ENCODE results near the gene ZFAND3.

ZFAND3 gene

DNA sequence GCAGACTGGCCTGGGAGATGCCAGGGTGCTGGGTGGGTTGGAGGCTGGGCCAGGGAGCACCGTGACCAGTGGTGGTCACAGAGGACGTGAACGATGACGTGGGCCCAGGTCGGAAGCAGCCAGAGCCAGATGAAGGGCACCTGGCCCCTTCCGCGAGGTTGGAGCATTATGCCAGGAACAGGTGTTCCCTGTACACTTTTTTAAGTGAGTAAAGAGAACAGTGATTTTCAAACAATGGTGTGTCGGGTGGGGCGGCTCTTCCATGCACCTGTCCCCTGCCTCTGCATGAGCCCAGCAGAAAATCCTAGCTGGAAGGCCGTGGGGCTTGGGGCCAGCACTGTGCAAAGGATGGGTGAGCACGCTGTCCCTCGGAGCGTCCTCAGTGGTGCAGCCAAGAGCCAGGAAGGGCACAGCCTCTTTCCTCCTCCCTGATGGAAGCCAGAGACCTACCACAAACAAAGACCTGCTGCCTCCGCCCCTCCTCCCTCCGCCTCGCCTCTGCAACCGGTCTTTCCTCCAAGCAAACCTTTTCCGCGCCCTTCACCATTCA lies 350.5 kb downstream of the ZFAND3 start:
- DNase-seq (ENCODE audit: low spot score) = no peak

DNA sequence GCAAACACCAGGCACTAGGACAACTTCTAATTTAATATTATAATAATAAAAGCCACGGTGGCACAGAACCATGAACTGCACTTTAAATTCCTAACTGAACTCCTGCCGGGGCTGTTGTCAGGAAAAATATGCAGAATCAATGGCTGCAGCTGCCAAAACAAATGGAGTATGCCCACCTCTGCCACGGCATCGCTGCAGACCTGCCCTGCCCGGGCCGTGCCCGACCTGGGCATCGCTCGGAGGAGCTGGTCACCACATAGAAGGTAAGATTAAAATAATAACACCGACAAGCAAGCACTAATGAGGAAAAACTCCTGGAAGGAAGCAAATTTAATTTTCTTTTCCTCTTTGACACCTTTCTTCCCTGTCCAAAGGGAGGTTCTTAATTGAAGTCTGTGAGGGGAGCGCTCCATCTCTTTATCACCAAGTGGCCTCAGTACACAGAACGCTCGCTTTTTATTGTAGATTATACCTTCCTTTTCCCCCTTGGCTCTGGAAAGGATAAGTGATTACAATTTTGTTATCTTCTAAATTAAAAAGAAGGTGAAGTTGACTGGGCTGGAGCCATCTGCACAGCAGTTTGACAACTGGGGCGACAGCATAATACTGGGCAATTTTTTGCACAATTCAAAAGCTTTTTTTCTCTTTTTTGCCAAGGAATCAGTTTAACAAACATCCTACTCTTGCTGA lies 351.3 kb downstream of the ZFAND3 start:
- no peak for DNase-seq (ENCODE audit: low spot score)

DNA sequence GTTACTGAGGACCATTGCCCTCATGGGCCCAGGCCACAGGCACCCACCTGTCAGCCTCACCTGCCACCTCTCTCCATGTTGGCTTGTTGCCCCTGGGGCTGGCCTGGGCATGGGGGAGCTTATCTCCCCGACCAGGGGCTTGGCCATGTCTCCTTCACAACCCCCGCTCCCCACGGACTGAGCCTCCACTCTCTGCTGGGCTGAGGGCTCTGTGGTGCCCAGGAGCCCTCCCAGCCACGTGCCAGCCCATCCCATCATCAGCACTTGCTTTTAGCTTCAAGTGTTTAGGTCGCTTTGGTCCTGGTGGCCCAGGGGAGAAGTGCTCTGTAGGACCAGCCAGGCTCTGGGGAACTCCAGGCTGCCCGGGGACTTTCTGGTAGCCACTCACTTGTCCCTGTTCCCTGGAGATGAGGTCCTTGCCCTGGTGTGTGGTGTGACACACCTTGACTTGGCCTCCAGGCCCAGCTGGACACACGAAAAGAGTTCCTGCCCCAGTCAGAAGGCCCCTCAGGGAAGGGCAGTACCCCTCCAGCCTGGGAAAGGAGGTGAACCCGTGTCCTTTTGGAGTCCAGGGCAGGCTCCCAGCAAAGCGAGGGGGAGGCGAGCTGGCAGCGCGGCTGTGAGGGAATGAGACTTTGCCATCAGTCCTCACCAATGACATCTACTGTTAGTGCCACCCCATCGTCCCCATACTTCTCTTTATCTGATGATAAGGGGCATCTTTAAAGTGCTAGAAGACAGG lies 352.6 kb downstream of the ZFAND3 start:
- DNase-seq (ENCODE audit: low spot score) = no peak

DNA sequence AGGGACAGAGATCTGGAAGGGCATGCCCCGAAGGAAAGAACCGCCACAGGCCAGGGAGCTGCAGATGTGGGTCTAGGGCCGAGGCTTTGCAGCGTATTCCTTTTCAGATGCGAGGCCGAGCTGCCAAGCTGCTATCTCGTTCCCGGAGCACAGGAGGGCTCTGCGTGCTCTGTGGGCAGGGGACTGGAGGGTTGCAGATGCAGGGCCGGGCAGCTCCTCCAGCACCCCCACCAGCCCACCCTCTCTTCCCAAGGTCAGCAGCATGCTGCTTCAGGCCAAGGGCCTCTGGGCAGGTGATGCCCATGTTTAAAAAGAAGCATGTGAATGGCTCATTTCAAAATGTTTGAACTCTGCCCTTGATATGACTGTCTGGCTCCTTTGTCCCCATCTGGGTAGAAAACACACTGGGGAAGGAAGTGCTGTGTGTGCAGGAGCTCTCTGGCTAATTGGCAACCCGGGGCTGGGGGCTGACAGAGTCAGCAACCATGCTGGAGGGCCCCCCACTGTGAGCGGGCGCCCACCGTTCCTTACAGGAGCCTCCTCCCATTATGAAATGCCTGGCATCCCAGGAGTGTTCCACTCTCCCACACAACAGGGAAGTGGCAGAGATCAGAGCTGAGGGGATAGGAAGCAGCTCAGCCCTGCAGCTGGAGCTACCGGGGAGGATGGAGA lies 353.3 kb downstream of the ZFAND3 start:
- no peak for DNase-seq (ENCODE audit: low spot score)

DNA sequence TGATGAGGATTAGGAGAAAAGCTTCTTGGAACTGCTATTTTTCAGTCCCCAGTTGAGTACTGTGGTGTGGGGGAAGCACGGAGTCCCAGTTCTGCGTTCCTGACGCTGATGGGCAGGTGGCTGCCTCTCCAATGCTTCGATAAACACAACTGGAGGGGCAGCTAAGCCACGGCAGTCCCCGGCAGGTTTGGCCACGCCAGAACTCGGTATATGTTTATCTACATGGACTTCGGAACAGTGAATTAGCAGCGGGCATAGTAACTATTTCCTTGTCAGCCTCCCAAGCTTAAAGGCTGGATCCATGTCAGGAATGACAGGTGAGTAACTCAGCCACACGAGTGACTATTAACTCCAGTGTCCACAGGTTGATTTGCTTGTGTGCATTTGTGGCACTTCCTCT lies 354.4 kb downstream of the ZFAND3 start:
- no peak for DNase-seq (ENCODE audit: low spot score)

DNA sequence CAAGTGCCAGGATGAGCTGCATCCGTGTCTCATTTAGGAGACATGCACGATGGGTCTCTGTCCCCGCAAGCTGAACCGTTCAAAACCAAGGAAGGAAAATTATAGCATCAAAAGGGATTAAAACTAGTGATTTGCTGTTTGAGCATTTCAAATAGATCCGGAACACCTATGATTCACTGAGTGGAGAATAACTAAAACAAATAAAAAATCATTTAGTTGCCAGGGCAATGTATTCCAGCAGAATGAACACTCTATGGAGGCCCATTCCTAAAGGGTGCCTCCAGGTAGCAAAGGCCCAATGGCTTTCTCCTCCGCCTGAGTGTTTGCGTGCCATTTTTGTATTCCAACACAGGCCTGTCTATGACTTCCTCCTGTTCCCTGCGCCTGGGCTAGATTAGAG lies 354.8 kb downstream of the ZFAND3 start:
- DNase-seq (ENCODE audit: low spot score) = no peak

DNA sequence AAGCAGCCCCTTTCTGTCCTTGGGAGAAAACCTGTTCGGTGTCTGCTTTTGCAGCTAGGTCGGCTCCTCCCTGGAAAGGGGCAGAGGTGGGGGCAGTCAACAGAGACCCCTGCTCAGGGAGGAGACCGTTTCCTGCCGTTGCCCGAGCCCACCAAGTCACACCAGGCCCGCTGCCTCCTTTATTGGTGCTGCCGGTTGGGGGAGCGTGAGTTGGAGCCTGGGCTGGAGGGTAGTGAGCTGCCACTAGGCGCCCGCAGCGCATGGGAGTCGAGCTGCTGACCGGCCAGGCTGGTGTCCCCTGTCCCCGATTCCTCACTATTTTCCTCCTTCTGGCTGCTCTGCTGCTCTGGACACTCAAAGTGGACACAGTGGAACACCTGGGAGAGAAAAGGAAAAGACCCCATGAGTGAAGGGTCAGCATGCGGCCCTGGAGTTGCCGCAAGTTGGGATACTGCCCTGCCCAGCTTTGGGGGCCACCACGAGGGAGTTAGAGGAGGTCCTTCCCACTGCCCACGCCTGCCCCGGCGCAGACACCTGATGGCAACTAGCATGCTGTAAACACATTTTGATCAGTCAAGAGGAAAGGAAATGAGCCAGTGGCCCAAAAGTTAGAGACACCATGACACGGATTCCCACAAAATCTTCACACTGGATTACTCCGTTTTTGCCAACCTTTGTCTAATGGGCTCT lies 355.4 kb downstream of the ZFAND3 start:
- no peak for DNase-seq (ENCODE audit: low spot score)

DNA sequence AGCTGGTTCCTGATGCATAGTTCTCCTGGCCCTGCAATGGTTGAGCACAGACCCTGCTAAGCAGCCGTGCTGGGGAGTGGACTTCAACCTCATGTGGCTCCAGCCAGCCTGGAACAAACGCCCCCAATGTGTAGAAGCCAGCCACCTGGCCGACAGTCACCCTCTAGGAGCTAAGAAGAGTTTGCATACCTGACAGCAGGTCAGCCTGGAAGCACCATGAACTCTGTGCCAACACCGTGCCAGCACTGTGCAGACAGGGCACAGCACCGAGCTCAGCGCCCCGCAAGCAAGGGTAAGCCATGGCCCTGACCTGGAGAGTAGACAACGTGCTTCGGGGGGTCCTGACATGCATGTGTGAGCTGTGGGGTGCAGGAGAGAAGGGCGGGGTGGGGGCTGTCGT lies 356.3 kb downstream of the ZFAND3 start:
- DNase-seq (ENCODE audit: low spot score) = no peak

DNA sequence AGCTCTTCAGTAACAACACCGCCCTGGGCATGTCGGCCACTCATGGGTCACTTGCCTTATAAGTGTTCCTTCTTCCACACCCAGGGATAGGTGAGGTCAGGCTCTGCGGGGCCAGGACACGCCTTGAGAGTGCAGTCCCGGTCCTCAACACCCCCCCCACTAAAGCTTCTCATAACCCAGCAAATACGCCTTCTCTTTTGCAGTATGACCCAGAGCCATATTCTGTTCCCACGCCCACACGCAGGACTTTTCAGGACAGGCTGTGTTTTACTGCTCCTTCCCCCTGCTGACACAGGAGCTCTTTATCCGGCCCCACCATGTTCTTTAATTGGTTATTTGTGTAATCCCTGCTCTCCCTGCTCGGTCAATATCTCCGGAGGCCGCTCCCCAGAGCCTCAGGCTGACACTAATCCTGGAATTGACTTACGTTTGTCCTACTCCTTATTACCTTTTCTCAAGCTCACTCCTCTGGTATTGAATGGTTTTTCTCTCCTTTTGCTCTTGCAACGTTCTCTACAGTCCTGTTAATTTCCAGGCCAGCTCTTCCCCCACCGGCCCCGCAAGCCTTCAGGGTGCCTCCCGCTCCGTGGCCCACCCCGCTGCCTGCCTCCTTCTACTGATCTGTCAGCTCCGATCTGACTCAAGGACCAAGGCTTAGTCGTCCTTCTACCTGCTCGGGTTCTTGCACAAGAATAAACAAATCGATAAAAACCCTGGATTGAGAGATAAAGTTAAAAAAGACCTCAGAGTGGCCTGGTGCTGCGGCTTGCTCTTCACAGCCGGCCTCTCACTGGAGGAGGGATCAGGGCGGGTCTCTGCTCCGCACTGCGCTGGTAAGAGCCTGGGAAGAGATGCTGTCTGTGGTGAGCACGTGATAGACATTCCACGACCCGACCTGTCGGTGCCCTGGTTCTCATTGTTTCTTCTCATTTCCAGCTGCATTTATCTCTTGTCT lies 357.5 kb downstream of the ZFAND3 start:
- peak; percentile 37 for DNase-seq (ENCODE audit: low spot score)

DNA sequence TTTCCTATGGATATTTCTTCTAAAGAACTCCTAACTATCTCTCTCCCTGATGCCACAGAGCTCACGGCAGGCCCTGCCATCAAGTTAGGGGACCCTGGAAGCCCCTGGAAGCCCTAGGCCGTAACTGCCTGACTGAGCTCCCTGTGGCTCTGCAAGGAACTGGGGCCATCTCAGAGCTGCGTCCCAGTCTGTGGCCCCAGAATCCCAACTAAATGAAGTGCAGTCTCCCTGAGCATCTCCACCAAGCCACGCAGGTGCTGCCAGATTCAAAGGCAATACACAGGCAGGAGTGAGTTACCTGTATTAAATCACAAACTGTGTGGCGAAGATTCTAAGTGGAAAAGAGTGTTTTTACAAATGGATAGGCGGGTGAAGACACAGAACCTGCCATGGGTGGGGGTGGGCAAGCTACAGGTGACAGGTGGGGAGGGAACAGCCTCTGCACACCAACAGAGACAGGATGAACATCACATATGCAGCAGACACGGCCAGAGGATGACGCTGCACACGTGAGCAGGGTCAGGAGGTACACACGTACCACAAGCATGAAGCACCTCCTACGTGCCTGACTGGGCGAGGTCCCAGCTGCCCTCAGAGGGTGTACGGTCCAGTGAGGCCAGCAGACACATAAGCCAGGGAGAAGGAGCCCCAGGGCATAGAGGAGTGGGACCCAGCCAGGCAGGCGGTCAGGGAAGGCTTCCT lies 358.5 kb downstream of the ZFAND3 start:
- no peak for DNase-seq (ENCODE audit: low spot score)

DNA sequence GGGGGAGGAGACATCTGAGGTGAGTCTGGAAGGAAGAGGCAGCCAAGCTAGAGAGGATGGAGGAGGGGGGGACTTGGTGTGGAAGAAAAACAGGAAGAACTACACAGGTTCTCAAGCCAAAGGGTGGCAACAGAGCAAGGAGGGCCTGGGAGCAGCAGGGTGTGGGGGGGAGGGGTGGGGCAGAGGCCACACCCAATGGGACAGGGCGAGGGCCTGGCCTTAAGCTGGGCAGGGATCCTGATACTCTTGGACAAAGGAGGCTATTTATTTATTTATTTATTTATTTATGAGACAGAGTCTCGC lies 359.0 kb downstream of the ZFAND3 start:
- DNase-seq (ENCODE audit: low spot score) = no peak

DNA sequence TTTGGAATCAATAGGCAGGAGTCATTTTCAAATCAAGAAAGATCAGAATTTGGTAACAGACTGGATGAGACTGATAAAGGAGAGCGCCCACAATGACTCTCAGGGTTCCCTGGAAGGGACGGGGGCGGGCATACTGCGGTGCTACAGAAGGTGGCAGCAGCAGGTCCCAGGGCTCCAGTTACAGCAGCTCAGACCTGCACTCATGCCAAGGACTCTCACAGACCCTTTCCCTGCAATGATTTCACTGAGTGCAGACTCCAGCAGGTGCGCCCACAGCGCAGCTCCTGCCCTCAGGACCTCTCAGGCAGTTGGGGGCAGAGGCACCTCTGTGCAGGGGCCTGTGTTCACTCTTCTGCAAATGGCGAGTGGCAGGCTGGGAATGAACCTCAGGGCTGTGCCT lies 359.8 kb downstream of the ZFAND3 start:
- no peak for DNase-seq (ENCODE audit: low spot score)

DNA sequence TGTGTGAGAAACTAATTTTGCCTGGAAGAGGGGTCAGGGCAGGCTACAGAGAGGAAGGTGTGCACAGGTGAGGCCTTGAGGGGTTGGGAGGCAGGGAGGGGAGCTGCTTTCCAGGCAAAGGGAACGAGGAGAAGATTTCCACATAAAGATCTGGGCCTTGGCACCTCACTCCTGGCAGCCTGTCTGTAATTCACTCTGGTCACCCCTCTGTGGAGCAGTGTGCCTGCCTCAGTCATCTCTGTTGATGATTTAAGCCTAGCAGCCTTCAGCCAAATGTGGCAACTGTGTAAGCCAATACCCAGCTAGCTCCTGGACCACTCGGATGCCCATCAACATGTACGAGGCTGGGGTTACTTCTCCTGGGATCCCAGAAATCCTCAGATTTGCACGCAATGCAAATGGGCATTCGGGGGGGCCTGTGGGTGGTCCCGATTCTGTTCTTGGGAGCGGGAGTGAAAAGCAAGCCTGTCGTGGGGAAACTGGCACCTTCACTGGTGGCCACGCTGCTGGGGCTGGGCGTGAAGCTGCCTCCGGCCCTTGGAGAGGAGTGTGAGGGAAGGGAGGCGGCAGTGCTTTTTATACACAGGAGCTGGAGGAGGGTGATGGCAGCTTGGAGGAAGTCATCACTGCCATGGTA lies 360.4 kb downstream of the ZFAND3 start:
- no peak for DNase-seq (ENCODE audit: low spot score)

DNA sequence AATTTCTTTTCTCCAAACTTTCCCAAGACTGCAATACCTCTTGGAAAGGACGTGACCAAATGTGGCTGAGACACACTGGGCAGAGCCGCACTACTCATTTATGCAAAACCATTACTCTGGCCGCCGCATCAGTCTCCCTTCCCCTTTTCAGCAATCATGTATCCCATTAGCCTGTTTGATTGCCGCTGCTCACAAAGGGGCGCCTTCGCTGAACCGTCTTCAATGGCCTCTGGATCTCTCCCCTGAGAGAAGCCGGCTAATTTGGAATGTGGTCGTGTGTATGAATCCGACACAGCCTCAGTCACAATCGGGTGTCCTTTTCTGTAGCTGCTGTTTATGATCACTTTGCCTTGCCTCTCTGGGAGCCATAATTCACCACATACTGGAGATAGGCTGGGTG lies 361.1 kb downstream of the ZFAND3 start:
- DNase-seq (ENCODE audit: low spot score) = no peak

DNA sequence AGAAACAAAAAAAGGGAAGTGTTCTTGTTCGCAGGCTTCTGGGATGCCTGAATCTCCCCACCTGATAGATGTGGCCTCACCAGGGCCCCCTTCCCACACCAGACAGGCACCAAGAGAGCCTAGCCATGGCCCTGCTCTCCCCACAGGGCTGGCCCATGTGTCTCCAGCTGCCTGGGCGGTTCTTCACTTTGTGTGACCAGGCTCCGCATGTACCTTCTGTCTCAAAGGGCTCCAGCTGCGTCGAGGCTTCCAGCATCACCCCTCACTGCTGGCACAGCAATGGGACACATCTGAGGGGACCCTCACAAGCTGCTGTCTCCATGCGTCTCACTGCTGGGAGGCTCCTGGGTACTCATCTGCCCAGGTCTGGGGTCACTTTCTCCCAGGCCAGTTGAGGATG lies 362.9 kb downstream of the ZFAND3 start:
- DNase-seq (ENCODE audit: low spot score) = no peak

DNA sequence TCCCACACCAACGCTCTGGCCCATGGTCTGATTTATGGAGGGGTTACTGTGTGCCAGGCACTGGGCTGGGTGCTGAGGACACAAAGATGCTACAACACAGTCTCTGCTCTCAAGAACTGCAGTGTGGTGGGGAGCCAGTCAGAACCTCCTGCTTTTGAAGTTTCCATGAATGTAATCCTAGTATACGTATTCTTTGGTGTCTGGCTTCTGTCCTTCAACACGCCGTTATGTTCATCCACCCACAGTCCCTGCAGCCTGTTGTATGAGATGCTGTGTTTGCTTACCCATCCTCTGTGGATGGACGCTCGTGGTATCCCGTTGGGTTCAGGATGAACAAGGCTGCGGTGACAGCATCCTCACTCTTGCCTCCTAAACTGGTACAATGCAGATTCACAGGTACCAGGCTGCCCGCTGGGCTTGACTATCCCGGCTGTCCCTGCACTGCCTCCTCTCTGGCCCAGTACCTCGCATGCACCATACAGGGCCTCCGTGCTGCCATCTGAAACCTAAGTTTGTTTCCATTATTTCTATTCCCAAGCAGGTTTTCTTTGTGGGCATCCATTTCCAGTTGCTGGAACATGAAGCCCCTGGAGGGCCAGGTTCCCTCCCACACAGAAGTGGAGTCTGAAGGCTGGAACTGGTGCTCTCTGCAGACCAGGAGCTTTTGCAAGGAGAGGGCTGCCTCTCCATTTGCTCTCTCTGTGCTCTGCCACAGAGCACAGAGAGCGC lies 364.5 kb downstream of the ZFAND3 start:
- DNase-seq (ENCODE audit: low spot score) = no peak

DNA sequence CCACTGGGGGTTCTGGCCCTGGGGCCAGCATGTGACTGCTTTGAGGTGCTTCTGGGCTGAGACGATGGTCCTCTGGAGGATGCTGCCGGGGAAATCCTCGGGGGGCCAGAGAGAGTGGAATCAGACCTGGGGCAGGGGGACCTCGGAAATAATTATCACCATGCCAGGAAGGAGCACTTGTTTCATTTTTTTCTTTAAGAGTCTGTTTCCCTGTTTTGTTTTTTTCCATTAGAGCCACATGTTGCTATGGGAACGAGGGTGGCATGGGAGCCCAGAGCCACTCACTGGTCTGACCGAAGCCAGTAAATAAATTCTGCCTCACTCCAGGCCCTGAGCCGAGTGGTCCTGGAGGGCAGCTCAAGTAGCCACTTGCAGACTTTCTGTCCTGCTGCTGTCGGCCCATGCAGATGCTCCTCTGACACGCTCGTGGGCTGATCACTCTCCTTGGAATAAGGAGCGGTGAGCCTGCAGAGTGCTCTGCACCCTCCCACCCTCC lies 365.1 kb downstream of the ZFAND3 start:
- DNase-seq (ENCODE audit: low spot score) = no peak

DNA sequence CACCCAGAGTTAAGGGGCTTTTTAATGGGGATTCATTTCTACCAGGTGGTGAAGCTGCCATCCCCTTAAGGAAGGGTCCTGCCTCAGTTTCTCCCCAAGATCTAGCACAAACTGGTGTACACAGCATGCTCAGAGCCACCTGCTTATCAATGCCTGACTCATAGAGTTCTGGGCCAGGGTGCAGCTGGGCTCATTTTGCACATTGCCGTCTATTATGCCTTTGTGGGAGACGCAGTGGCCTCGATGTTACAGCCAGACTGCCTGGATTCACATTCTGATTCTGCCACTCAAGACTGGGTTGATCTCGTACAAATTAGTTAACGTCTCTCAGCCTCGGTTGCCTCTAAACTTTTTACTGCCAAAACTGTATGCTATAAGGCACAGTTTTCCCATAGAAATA lies 365.7 kb downstream of the ZFAND3 start:
- no peak for DNase-seq (ENCODE audit: low spot score)

DNA sequence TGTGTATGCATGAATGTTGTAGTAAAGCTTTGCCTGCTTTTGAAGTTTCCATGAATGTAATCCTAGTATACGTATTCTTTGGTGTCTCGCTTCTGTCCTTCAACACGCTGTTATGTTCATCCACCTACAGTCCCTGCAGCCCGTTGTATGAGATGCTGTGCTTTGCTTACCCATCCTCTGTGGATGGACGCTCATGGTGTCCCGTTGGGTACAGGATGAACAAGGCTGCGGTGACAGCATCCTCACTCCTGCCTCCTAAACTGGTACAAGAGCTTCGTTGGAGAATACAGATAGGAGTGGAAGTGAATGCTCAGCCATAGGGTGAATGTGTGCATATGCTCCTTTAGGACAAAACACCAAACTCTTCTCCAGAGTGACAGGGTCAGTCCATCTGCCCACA lies 366.2 kb downstream of the ZFAND3 start:
- no peak for DNase-seq (ENCODE audit: low spot score)

DNA sequence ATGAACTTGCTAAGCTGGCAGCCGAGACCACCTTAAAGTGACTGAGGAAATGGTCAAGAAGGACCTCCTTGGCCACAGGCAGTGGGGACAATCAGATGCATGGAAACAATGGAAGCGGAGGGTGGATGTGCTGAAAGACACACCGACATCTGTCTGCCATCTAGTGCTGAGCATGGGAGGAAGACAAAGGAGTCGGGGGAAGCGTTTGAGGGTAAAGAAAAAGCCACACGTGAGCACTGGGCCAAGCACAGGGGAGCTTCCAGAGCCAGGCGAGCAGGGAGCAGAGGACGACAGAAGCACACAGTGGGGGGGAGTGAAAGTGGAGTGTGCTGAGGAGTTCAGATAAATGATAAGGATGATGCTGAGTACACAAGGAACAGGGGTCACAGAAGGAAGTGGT lies 367.8 kb downstream of the ZFAND3 start:
- DNase-seq (ENCODE audit: low spot score) = no peak

Measured in HuH-7 (cell line).